HepG2 (cell line): Measurements from ENCODE around the gene TMEM198.

Experiments
- CTCF ChIP-seq: sonication (generic); formaldehyde crosslinking; IDR thresholded peaks from 2 replicates; pipeline ENCODE4 v1.5.0; 2020; ENCODE audit warnings: mild to moderate bottlenecking, missing genetic modification reagents, moderate library complexity
- GMEB1 ChIP-seq: sonication (generic); formaldehyde crosslinking; IDR thresholded peaks from 2 replicates; pipeline ENCODE4 v1.5.1; 2020; ENCODE audit warnings: missing genetic modification reagents, mild to moderate bottlenecking, borderline replicate concordance
- NR0B2 ChIP-seq: sonication (generic); formaldehyde crosslinking; IDR thresholded peaks from 2 replicates; pipeline ENCODE4 v1.4.0; 2020; ENCODE audit warnings: mild to moderate bottlenecking, missing genetic modification reagents
- REPIN1 ChIP-seq: sonication (generic); formaldehyde crosslinking; IDR thresholded peaks from 2 replicates; pipeline ENCODE4 v1.8.0; 2022; ENCODE audit warnings: missing genetic modification reagents, low read depth, mild to moderate bottlenecking, borderline replicate concordance
- SKIL ChIP-seq: sonication (generic); formaldehyde crosslinking; IDR thresholded peaks from 2 replicates; pipeline ENCODE4 v1.8.0; 2022; ENCODE audit warnings: missing genetic modification reagents, mild to moderate bottlenecking, moderate library complexity, borderline replicate concordance
- ZNF329 ChIP-seq: sonication (generic); formaldehyde crosslinking; IDR thresholded peaks from 2 replicates; pipeline ENCODE4 v1.9.0; 2021; ENCODE audit warnings: low read depth, mild to moderate bottlenecking, missing genetic modification reagents

GRCh38 chr2:219506802-219507526 is 36.9 kb upstream of the TMEM198 start:
- TF ChIP-seq CTCF (CRISPR knock-in tag) (no peak), NR0B2 (CRISPR knock-in tag) (no peak), SKIL (no peak), REPIN1 (CRISPR knock-in tag) (no peak), ZNF329 (CRISPR knock-in tag) (no peak), GMEB1 (CRISPR knock-in tag) (no peak)
